Skin epidermis (tissue), 12 donors: ENCODE results near the gene LRPPRC.

Source experiments
- H3K27ac ChIP-seq, 21 experiments: fragments of 200-600 bp; sonication (generic) in 11 of 21; one replicate each; pipeline ENCODE4 v1.5.0; 2020; ENCODE audit warnings: mild to moderate bottlenecking in 3 of 21, inconsistent platforms in 2 of 21, moderate library complexity in 2 of 21
- H3K4me3 ChIP-seq, 7 experiments: fragments of 200-600 bp; sonication (generic) in 2 of 7; one replicate each; pipeline ENCODE4 v1.5.0; 2020; ENCODE audit warnings: inconsistent platforms in 2 of 7, mild to moderate bottlenecking in 2 of 7, moderate library complexity in 1 of 7

The LRPPRC gene

DNA sequence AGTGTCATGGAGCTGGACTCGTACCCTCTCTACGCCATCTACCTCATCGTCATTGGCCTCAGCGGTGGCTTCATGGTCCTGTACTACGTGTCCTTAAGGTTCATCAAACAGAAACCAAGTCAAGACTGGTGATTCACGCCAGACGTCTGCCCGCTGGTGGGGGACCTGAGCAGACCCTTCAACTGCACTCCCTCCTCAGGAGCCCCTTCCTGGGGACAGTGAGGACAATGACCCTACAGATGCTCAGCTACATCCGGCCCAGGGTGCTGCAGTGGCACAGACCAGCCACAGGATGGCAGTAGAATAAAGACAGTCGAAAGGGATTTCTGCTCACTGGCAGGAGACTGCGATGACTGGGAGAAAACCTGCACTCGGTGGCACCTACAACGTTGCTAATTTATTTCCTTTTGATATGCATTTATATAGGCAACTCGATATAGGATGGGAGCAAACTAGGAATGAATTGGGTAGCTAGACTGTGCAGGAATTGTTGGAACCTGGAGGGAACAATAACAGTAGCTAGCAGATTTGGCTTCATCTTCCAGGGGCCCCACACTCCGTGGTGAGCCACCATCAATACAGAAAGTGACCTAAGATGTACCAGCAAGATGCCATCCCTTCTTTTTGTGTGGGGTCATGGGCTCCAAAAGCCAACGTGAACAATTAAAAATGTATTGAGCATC, 117.9 kb downstream of the LRPPRC start:
- H3K4me3 ChIP-seq = no peak overlapping the region

GRCh38 chr2:43874776-43875451, 120.9 kb downstream of the LRPPRC start:
- no peak overlapping the region for H3K27ac ChIP-seq

More for the DNA sequence above, 117.9 kb downstream of the LRPPRC start:
- no peak overlapping the region for H3K27ac ChIP-seq

DNA sequence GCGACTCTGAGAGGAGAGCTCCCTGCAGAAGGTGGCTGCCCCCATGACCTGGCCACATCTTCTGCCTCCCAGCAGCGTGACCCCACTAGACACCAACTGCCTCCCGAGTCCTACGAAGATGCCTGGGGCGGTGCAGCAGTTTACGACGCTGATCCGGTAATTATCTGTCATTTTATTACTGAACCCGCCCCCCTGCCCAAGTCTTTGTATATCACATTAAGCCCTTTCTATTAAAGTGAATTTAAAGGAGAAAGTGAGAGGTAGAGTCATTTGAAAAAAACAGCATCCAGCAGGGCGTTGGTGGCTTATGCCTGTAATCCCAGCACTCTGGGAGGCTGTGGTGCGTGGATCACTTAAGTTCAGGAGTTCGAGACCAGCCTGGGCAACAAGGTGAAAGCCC, 123.6 kb downstream of the LRPPRC start:
- Histone ChIP-seq H3K27ac (no peak overlapping the region), H3K4me3 (no peak overlapping the region)

More at GRCh38 chr2:43874776-43875451, 120.9 kb downstream of the LRPPRC start:
- H3K4me3 ChIP-seq = no peak overlapping the region

GRCh38 chr2:43855292-43855691, 140.5 kb downstream of the LRPPRC start:
- no peak overlapping the region for H3K27ac ChIP-seq
- H3K4me3 ChIP-seq = no peak overlapping the region

DNA sequence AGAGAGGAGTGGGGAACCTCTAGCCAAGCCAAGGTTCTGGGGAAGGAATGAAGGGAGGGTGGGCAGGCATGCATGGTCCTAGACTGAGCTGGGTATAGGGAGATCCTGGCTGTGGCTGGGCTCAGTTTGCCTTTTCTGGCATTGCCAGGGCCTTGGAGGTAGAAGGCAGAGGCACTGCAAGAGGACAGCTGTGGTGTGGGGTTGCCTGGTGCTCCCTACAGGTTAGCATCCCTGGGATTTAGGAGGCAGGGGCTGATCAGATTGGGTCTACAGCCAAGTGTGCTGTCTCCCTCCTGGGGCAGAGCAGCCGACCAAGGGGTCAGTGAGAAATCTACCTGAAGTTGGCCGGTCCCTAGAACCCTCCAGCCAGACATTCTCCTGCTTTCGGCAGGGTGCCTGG, 141.1 kb downstream of the LRPPRC start:
- no peak overlapping the region for H3K4me3 ChIP-seq
- H3K27ac ChIP-seq = no peak overlapping the region

DNA sequence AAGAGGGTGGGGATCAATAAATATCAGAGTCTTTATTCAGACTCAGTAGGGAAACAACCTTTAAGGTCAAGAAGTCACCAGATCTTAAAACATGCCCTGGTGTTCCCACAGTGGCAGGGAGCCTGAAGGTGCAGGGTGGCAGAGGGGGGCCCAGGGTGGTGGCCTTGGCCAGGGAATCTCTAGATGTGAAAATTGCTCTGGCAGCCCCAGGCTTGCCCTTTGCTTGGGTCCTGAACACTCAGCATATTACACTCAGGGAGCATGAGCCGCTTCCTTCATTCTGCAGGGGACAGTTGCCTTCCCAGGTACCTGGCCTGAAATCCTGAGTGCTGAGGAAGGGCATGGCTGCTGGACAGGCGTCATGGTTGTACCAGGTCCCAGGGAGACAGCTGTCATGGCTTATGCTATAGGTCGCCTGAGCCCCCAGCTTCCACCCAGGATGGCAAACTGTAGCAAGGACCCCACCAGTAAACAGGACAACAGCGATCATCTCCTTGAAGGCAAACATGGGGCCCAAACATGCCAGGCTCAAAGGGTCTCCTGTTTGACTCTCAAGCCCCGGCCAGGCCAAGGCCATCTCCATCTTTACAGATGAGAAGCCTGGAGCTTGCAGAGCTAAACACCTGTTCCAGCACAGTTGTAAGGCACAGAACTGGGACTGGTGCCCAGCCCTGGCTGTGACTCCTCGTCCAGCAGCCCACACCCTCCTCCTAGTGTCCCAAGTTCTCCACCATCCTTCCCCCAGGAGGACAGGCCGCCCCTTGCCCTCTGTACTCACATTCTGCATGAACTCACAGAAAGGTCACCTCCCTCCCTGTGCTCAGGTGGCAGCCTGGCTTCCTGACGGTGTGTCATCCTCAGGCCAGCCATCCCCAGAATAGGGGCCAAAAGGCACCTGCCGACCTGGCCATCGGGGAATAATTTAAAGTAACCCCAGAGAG, 142.4 kb downstream of the LRPPRC start:
- no peak overlapping the region for H3K27ac ChIP-seq
- H3K4me3 ChIP-seq = no peak overlapping the region

DNA sequence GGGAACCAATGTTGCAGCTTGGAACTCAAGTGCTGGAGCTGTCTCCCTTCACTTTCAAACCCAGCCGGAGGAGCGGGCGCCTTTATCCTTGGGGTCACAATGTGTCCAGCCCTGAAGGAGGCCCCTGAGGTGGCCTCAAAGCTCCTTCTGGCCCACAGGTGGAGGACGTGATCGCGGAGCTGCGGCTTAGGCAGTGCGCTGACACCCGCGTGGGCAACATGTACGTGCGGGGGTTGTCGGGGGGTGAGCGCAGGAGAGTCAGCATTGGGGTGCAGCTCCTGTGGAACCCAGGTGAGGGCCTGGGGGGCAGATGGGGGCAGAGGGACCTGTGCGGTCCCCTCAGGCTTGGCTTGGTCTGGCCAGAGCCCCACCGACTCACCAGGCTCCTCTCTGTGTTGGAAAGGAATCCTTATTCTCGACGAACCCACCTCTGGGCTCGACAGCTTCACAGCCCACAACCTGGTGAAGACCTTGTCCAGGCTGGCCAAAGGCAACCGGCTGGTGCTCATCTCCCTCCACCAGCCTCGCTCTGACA, 143.5 kb downstream of the LRPPRC start:
- Histone ChIP-seq H3K27ac (no peak overlapping the region), H3K4me3 (no peak overlapping the region)

GRCh38 chr2:43851011-43851980, 144.5 kb downstream of the LRPPRC start:
- Histone ChIP-seq H3K4me3 (no peak overlapping the region), H3K27ac (no peak overlapping the region)

DNA sequence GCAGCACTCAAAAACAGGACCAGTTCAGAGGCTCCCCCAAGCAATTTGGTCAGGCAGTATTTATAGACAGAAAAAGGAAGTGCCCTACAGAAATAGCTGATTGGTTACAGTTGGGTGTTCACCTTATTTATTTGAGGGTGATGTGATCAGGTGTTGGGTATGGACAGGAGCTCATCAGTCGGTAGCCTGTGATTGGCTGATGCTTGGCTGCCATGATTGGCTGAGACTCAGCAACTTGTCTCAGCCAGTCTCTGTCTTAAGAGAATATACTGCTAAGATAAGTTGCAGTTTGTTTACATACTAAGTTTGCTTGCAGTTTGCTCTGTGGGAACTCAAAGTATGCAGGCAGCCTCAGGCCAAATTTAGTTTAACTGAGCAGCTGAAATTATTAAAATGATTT, 147.6 kb downstream of the LRPPRC start:
- no peak overlapping the region for H3K27ac ChIP-seq

DNA sequence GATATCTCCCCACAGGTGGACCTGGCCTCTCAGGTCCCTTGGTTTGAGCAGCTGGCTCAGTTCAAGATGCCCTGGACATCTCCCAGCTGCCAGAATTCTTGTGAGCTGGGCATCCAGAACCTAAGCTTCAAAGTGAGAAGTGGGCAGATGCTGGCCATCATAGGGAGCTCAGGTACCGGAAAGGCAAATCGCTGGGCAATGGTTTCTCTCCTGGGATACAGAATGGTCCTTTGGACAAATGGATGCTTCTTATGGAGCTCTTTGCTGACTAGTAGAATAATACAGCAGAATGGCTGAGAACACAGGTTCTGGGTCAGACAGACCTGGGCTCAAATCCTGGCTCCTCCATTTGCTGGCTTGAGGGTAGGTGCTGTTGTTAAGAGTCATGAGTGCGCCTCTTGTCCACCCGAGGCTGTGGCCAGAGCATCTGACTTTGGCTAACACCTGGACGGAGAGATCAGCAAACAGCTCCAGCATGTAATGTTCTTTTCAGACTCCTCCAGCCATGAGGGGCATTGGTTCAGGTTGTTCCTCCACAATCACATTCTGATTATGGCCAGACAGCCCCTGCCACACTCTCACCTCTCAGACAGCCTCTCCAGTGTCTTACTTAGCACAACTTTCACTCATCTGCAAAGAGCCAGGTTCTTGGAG, 149.5 kb downstream of the LRPPRC start:
- H3K27ac ChIP-seq = no peak overlapping the region

More for the DNA sequence above, 147.6 kb downstream of the LRPPRC start:
- H3K4me3 ChIP-seq = no peak overlapping the region

GRCh38 chr2:43845181-43845580, 150.6 kb downstream of the LRPPRC start:
- no peak overlapping the region for H3K27ac ChIP-seq
- H3K4me3 ChIP-seq = no peak overlapping the region

More for the DNA sequence above, 149.5 kb downstream of the LRPPRC start:
- no peak overlapping the region for H3K4me3 ChIP-seq

GRCh38 chr2:43842866-43843226, 152.9 kb downstream of the LRPPRC start:
- no peak overlapping the region for H3K27ac ChIP-seq
- H3K4me3 ChIP-seq = no peak overlapping the region

DNA sequence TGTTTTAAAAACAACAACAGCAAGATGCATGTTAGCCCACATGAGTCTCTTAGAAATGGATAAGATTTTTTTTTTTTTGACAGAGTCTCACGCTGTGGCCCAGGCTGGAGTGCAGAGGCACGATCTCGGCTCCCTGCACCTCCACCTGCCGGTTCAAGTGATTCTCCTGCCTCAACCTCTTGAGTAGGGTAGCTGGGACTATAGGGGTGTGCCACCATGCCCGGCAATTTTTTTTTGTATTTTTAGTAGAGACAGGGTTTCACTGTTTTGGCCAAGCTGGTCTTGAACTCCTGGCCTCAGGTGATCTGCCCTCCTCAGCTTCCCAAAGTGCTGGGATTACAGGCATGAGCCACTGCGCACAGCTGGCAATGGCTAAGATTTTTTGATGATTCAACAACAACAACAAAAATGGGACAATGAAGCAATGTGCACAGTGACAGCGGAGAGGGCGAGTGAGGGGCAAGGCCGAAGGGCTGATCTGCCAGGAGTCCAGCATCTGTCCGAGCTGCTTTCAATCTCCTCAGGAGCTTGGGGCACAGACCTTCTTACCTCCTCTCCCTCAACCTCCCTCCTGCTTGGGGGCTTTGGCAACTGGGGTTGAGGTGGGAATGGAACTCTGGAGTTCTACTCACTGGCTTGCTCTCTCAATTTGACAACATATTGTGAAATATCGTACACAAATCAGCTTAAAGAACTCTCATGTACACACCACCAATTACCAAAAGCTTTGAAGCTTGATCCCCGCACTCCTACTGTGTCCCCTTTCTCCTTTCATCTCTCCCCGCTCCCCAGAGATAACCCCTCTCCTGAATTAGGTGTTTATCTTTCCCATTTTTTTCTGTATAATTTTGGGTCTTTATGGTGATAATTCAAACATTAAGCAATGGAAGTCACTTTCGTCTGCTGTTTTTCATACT, 153.6 kb downstream of the LRPPRC start:
- Histone ChIP-seq H3K4me3 (no peak overlapping the region), H3K27ac (no peak overlapping the region)

DNA sequence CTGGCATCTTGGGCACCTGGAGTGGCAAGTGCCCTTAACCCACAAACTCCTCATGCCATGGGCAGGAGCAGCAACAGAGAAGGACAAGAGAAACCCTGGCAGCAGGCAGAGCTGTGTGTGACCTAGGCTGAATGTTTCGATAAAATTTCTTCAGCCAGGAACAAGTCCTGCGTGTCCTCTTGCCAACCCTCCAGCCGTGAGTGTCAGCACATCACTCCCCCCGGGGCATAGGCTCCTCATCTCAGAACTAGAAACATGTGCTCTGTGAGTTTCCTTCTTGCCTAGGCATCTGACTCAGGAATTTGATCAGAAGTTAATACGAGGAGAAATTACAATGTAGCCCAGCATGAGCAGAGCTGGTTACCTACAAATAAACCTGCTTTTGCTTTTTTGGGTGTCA, 154.8 kb downstream of the LRPPRC start:
- Histone ChIP-seq H3K4me3 (no peak overlapping the region), H3K27ac (no peak overlapping the region)

GRCh38 chr2:43839776-43840564, 155.8 kb downstream of the LRPPRC start:
- H3K4me3 ChIP-seq = no peak overlapping the region
- H3K27ac ChIP-seq = no peak overlapping the region

GRCh38 chr2:43838560-43839267, 157.1 kb downstream of the LRPPRC start, which contains the start of the genes ABCG5 and ABCG8:
ABCG5 (minus strand) TSS chr2:43838839; CDS start chr2:43838679, 160 bp downstream.
ABCG8 (plus strand) TSS chr2:43838971; CDS start chr2:43839054, 83 bp downstream.
- no peak within 1 kb of the TSS for H3K27ac ChIP-seq

More at GRCh38 chr2:43838560-43839267, 157.1 kb downstream of the LRPPRC start, which contains the start of the genes ABCG5 and ABCG8:
- no peak within 1 kb of the TSS for H3K4me3 ChIP-seq
